Naive B cell (primary cell): ENCODE measurements around the gene TBC1D8. TPM values are rescaled to one million over a fixed set of nuclear protein-coding genes. Genes with fewer than 3 reads are reported as not detected.
A peak's percentile ranks its signal among the peaks of the same experiment; 100 is the strongest.
"Not testable (repeated sequence)": the region's sequence is repeated elsewhere in the genome, so short reads cannot be mapped to it uniquely, and the experiment has no call there.

Experiments used
- ATAC-seq, 2 donors: fragments of 150-1000 bp; cut with Tn5 transposase; 2 replicates each; pipeline ENCODE4 v1.10.0; 2021; ENCODE audit warnings: low read depth in 2 of 2, mild to moderate bottlenecking in 2 of 2, moderate library complexity in 2 of 2
- DNase-seq: peaks from one replicate; pipeline ENCODE4 v3.0.0; 2022
- H3K27ac Mint-ChIP-seq, 6 donors: one replicate each; pipeline ENCODE4 v1.8.0; 2020 to 2022; ENCODE audit warnings: mild to moderate bottlenecking in 6 of 6, mixed read lengths in 6 of 6, moderate library complexity in 5 of 6, inconsistent platforms in 2 of 6
- H3K27me3 Mint-ChIP-seq, 3 donors: one replicate each; pipeline ENCODE4 v1.8.0; 2021 to 2022; ENCODE audit warnings: mixed read lengths in 3 of 3, mild to moderate bottlenecking in 1 of 3
- H3K36me3 Mint-ChIP-seq, 2 donors: one replicate each; pipeline ENCODE4 v1.8.0; 2020 to 2022; ENCODE audit warnings: mixed read lengths in 2 of 2, inconsistent platforms in 1 of 2, mild to moderate bottlenecking in 1 of 2
- H3K4me1 Mint-ChIP-seq, 3 donors: one replicate each; pipeline ENCODE4 v1.8.0; 2020 to 2022; ENCODE audit warnings: mixed read lengths in 3 of 3, inconsistent platforms in 1 of 3, mild to moderate bottlenecking in 1 of 3, moderate library complexity in 1 of 3
- H3K4me3 Mint-ChIP-seq, 8 donors: one replicate each; pipeline ENCODE4 v1.8.0; 2020 to 2022; ENCODE audit warnings: mild to moderate bottlenecking in 8 of 8, mixed read lengths in 8 of 8, moderate library complexity in 8 of 8, inconsistent platforms in 2 of 8
- H3K9me3 Mint-ChIP-seq, 7 donors: one replicate each; pipeline ENCODE4 v1.8.0; 2020 to 2022; ENCODE audit warnings: mixed read lengths in 7 of 7, mild to moderate bottlenecking in 5 of 7, inconsistent platforms in 2 of 7, moderate library complexity in 1 of 7
- polyA plus RNA-seq, 6 donors: library from polyadenylated mRNA; unstranded; fragments of 300-500 nt; fragmentation: Illumina TruSeq; gene quantifications; one replicate each; pipeline ENCODE4 v1.2.3, GENCODE V29; 2021; ENCODE audit warnings: low read depth in 6 of 6

Gene TBC1D8
- polyA plus RNA-seq, 6 donors from 2014 or later = 0.19 to 0.72 (median 0.23) TPM; not detected in 1

DNA sequence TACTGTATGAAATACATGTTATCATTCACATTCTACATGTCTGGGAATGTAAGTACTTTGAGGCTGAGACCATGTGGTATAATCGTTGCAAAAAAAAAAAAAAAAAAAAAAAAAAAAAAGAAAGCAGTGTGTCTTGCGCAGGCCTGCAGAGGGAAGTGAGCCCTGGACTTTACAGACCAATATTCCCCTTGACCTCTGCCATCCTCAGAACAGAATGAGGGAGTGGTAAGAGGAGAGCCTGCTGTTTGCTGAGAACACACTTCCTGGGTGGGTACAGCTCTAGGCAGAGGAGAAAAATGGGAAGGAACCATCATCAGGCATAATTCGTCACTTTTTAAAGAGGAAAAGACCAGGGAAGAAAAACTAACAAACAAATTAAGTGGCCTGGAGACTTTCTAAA is 28.8 kb upstream of the TBC1D8 start:
- Mint-ChIP-seq H3K4me1 (peaks cover 1 to 8% (median 4%) of the 10 kb centered on the region in 3 donors), H3K4me3 (no peak overlapping the region), H3K27ac (no peak overlapping the region), H3K27me3 (no peaks in the 10 kb centered on the region), H3K36me3 (no peaks in the 10 kb centered on the region), H3K9me3 (peaks cover 0 to 3% (median 0%) of the 10 kb centered on the region in 7 donors)
- DNase-seq (no peak), ATAC-seq (no peak)

- Mint-ChIP-seq H3K27ac (no peak overlapping the region), H3K9me3 (peaks cover 5 to 18% (median 12%) of the 10 kb centered on the region in 7 donors), H3K27me3 (no peaks in the 10 kb centered on the region), H3K4me1 (peaks cover 15 to 32% (median 21%) of the 10 kb centered on the region in 3 donors), H3K4me3 (no peak overlapping the region), H3K36me3 (peaks cover 0 to 9% of the 10 kb centered on the region in 2 donors)
- no peak for DNase-seq
- ATAC-seq = no peak
Observed at GRCh38 chr2:101176803-101177202, 25.6 kb upstream of the TBC1D8 start.

DNA sequence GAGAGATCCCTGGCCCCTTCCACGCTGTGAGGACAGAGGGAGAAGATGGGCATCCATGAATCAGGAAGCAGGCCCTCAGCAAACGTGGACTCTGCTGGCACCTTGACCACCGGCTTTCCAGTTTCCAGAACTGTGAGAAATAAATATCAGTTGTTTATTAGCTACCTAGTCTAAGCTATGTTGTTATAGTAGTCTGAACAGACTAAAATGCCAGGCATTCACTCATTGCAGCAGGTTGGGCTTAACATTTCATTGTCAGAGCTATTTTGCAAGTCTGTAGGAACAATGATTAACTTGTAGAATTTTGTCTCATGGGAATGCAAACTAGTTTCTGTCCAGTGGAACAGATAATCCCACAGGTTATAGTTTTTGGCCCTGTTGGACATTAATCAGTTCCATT is 24.8 kb upstream of the TBC1D8 start:
- Mint-ChIP-seq H3K27me3 (no peaks in the 10 kb centered on the region), H3K27ac (no peak overlapping the region), H3K9me3 (peaks cover 5 to 20% (median 14%) of the 10 kb centered on the region in 7 donors), H3K36me3 (peaks cover 0 to 9% of the 10 kb centered on the region in 2 donors), H3K4me1 (peaks cover 15 to 35% (median 21%) of the 10 kb centered on the region in 3 donors), H3K4me3 (no peak overlapping the region)
- ATAC-seq = no peak
- no peak for DNase-seq

- H3K36me3 Mint-ChIP-seq = peaks cover 5 to 16% of the 10 kb centered on the region in 2 donors
- H3K4me1 Mint-ChIP-seq = peaks cover 15 to 35% (median 21%) of the 10 kb centered on the region in 3 donors
- no peaks in the 10 kb centered on the region for H3K27me3 Mint-ChIP-seq
- peak; percentile 66 for DNase-seq
- peaks cover 5 to 35% (median 25%) of the 10 kb centered on the region in 7 donors for H3K9me3 Mint-ChIP-seq
- H3K27ac Mint-ChIP-seq = peak overlapping the region; percentile 56 to 94 (median 68)
- peak overlapping the region in 7 of 8 donors; percentile 47 to 74 (median 60) for H3K4me3 Mint-ChIP-seq
- peak; percentile 100 for ATAC-seq
Observed at GRCh38 chr2:101173707-101174295, 22.6 kb upstream of the TBC1D8 start.

GRCh38 chr2:101169822-101170221 is 18.6 kb upstream of the TBC1D8 start:
- H3K9me3 Mint-ChIP-seq = peaks cover 5 to 49% (median 34%) of the 10 kb centered on the region in 7 donors

DNA sequence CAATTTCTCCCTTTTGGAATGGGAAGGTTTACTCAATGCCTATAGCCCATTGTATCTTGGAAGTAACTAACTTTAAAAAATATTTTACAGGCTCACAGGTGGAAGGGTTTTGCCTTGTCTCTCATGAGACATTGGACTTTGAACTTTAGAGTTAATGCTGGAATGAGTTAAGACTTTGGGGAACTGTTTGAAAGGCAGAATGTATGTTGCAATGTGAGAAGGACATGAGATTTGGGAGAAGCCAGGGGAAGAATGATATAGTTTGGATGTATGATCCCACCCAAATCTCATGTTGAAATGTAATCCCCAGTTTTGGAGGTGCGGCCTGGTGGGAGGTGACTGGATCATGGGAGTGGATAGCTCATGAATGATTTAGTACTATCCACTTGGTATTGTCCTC is 17.5 kb upstream of the TBC1D8 start:
- H3K9me3 Mint-ChIP-seq = peaks cover under 1 to 45% (median 30%) of the 10 kb centered on the region in 7 donors
- peaks cover 5 to 17% (median 14%) of the 10 kb centered on the region in 3 donors for H3K4me1 Mint-ChIP-seq
- peaks cover 5 to 21% of the 10 kb centered on the region in 2 donors for H3K36me3 Mint-ChIP-seq
- H3K27ac Mint-ChIP-seq = no peak overlapping the region
- no peaks in the 10 kb centered on the region for H3K27me3 Mint-ChIP-seq
- DNase-seq = no peak
- ATAC-seq = no peak
- no peak overlapping the region for H3K4me3 Mint-ChIP-seq

More at GRCh38 chr2:101169822-101170221, 18.6 kb upstream of the TBC1D8 start:
- H3K27me3 Mint-ChIP-seq, H3K4me3 Mint-ChIP-seq, ATAC-seq, DNase-seq: not testable (repeated sequence)
- Mint-ChIP-seq H3K36me3 (peaks cover 5 to 27% of the 10 kb centered on the region in 2 donors), H3K27ac (peak overlapping the region in 2 of 6 donors; percentile 14 to 52), H3K4me1 (peaks cover 14 to 28% (median 25%) of the 10 kb centered on the region in 3 donors)

GRCh38 chr2:101167532-101167931 is 16.4 kb upstream of the TBC1D8 start:
- not testable (repeated sequence) for H3K4me3 Mint-ChIP-seq, DNase-seq, ATAC-seq, H3K27me3 Mint-ChIP-seq
- Mint-ChIP-seq H3K4me1 (peaks cover 3 to 10% (median 9%) of the 10 kb centered on the region in 3 donors), H3K27ac (peak overlapping the region in 1 of 6 donors; percentile 54), H3K36me3 (peaks cover 5 to 18% of the 10 kb centered on the region in 2 donors), H3K9me3 (peaks cover 0 to 38% (median 24%) of the 10 kb centered on the region in 7 donors)

DNA sequence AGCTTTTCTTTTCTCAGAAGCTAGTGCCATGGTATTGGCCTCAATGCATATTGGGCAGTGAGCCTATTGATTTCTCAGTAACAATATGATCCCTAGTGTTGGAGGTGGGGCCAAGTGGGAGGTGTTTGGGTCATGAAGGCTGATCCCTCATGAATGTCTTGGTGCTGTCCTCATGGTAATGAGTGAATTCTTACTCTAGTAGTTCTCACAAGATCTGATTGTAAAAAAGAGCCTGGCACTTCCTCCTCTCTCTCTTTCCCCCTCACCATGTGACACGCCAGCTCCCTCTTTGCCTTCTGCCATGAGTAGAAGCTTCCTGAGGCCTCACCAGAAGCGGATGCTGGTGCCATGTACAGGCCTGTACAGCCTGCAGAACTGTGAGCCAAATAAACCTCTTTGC is 12.8 kb upstream of the TBC1D8 start:
- DNase-seq = no peak
- H3K36me3 Mint-ChIP-seq = peaks cover 0 to 11% of the 10 kb centered on the region in 2 donors
- peaks cover 0 to 16% (median 10%) of the 10 kb centered on the region in 7 donors for H3K9me3 Mint-ChIP-seq
- no peak overlapping the region for H3K4me3 Mint-ChIP-seq
- peaks cover 0 to 10% (median 3%) of the 10 kb centered on the region in 3 donors for H3K4me1 Mint-ChIP-seq
- ATAC-seq = no peak
- no peaks in the 10 kb centered on the region for H3K27me3 Mint-ChIP-seq
- no peak overlapping the region for H3K27ac Mint-ChIP-seq

DNA sequence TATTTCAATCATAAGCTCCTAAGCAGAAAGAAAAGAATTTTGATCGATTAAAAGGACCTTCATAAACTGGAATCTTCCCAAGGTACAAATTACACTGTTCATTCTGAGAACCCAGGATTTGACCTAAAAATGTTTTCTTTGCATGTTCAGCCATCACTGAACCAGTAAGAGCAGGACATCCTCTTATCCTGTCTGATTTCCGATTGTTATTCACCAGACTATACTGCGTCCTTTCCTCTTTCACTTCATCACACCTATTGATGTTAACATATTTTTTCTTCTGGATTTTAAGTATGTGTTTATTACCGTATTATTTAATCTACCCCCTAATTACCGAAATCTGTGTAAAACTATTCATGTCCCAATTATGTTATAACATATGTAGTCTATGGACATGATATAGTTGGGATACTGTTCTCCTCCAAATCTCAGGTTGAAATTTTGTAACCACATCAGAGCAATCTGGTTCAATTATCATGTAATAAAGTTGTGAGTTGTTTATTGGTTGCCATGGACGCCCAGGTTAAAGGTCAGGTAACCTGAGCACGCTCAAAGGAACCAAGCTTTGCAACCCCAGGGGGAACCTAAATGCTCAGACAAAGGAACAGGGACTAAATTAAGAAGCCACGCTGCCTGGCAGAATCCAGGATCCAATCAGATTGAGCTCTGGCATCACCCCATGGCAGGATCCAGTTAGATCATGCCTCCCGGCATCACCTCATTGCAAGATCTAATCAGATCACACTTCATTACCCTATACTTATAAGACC is 11.6 kb upstream of the TBC1D8 start:
- no peak for DNase-seq
- Mint-ChIP-seq H3K9me3 (peaks cover 0 to 7% (median 3%) of the 10 kb centered on the region in 7 donors), H3K36me3 (peaks cover 0 to 5% of the 10 kb centered on the region in 2 donors), H3K4me3 (no peak overlapping the region), H3K4me1 (peaks cover 0 to 10% (median 3%) of the 10 kb centered on the region in 3 donors), H3K27me3 (no peaks in the 10 kb centered on the region), H3K27ac (peak overlapping the region in 1 of 6 donors; percentile 1)
- no peak for ATAC-seq

GRCh38 chr2:101161658-101162057 is 10.5 kb upstream of the TBC1D8 start:
- Mint-ChIP-seq H3K4me3 (no peak overlapping the region), H3K27me3 (no peaks in the 10 kb centered on the region), H3K4me1 (peaks cover 0 to 3% (median 0%) of the 10 kb centered on the region in 3 donors), H3K27ac (peak overlapping the region in 2 of 6 donors; percentile 12 to 65), H3K9me3 (peaks cover 0 to 2% (median 0%) of the 10 kb centered on the region in 7 donors), H3K36me3 (no peaks in the 10 kb centered on the region)
- DNase-seq (no peak), ATAC-seq (no peak)

- Mint-ChIP-seq H3K27me3 (no peaks in the 10 kb centered on the region), H3K36me3 (no peaks in the 10 kb centered on the region), H3K27ac (no peak overlapping the region), H3K4me3 (no peak overlapping the region), H3K4me1 (no peaks in the 10 kb centered on the region), H3K9me3 (peaks cover 0 to 2% (median 0%) of the 10 kb centered on the region in 7 donors)
- DNase-seq (no peak), ATAC-seq (no peak)
Observed at GRCh38 chr2:101160454-101160853, 9.3 kb upstream of the TBC1D8 start.

DNA sequence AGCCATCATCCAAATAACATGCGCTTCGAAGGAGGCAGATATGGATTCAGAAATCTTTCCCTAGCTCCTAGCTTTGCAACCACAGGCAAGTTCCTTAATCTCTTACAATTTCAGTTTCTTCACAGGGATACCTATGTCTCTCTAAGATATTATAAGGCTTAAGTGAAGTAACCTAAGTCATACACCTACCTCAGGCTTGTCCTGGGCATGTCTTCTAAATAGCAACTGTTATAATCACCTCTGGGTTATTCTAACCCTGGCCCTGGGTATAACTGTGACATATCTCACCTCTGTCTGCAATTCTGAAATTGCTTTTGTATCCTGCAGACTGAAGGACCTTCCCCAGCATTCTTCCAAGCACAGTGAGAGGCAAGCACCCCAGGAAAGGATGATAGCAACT is 8.3 kb upstream of the TBC1D8 start:
- no peaks in the 10 kb centered on the region for H3K36me3 Mint-ChIP-seq
- DNase-seq (no peak), ATAC-seq (no peak)
- no peak overlapping the region for H3K4me3 Mint-ChIP-seq
- no peaks in the 10 kb centered on the region for H3K27me3 Mint-ChIP-seq
- no peak overlapping the region for H3K27ac Mint-ChIP-seq
- no peaks in the 10 kb centered on the region for H3K4me1 Mint-ChIP-seq
- H3K9me3 Mint-ChIP-seq = peaks cover 0 to 2% (median 0%) of the 10 kb centered on the region in 7 donors

DNA sequence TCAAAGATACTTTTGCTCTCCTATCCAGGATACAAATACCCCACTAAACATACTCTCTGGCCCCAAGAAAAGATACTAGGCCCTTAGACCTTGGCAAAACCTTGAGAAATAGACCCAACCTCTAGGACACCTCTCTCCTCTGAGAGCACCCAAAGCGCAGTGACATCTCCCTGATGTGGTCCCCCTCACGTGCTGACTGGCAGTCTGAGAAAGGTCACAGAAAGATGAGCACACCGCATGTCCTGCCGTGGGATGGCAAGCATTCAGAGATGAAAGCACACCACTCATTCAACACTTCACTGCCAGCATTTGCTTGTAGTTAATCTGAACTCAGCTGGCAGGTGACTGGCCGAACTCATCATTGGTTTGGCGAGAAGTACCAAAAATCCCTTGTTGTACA is 6.1 kb upstream of the TBC1D8 start:
- Mint-ChIP-seq H3K36me3 (no peaks in the 10 kb centered on the region), H3K27ac (peak overlapping the region in 1 of 6 donors; percentile 22), H3K27me3 (no peaks in the 10 kb centered on the region), H3K4me1 (peaks cover 6 to 11% (median 8%) of the 10 kb centered on the region in 3 donors), H3K4me3 (no peak overlapping the region), H3K9me3 (no peaks in the 10 kb centered on the region)
- ATAC-seq = no peak
- DNase-seq = no peak
